WI38 (cell line): ENCODE results near the gene CYP27A1.

ENCODE experiments used
- H3K4me3 ChIP-seq: 2 replicates; pipeline ENCODE4 v1.5.1; 2011; ENCODE audit warnings: low read depth, mild to moderate bottlenecking, control low read depth, low read length
- CTCF ChIP-seq: IDR thresholded peaks from 2 replicates; pipeline ENCODE4 v1.5.1; 2012; ENCODE audit warnings: low read depth, mild to moderate bottlenecking, control low read depth, low read length

CYP27A1 gene

GRCh38 chr2:218804817-218805216 is 22.9 kb downstream of the CYP27A1 start:
- no peak for TF ChIP-seq CTCF
- no peak overlapping the region for H3K4me3 ChIP-seq

GRCh38 chr2:218805627-218806026 is 23.7 kb downstream of the CYP27A1 start:
- TF ChIP-seq CTCF: no peak
- no peak overlapping the region for H3K4me3 ChIP-seq

GRCh38 chr2:218806346-218806978 is 24.5 kb downstream of the CYP27A1 start:
- no peak overlapping the region for H3K4me3 ChIP-seq

GRCh38 chr2:218807626-218808025 is 25.7 kb downstream of the CYP27A1 start:
- TF ChIP-seq CTCF: no peak
- H3K4me3 ChIP-seq: no peak overlapping the region

More at GRCh38 chr2:218806346-218806978, 24.5 kb downstream of the CYP27A1 start:
- TF ChIP-seq CTCF: no peak

- no peak for TF ChIP-seq CTCF
- no peak overlapping the region for H3K4me3 ChIP-seq
Observed at GRCh38 chr2:218809515-218809914, 27.6 kb downstream of the CYP27A1 start.

GRCh38 chr2:218810256-218810655 is 28.3 kb downstream of the CYP27A1 start:
- TF ChIP-seq CTCF: no peak
- H3K4me3 ChIP-seq: no peak overlapping the region

- no peak for TF ChIP-seq CTCF
Observed at GRCh38 chr2:218811382-218811781, 29.4 kb downstream of the CYP27A1 start.

More at GRCh38 chr2:218811382-218811781, 29.4 kb downstream of the CYP27A1 start:
- no peak overlapping the region for H3K4me3 ChIP-seq
